CD4-positive, alpha-beta T cell treated with Interleukin-15 for 1 hour (primary cell): ENCODE results near the gene EFCAB8.

ENCODE experiments used
- DNase-seq: peaks from one replicate; pipeline ENCODE4 v3.0.0-alpha.2; 2020

The EFCAB8 gene

GRCh38 chr20:32858701-32859372 lies at the start of gene EFCAB8:
Gene EFCAB8 (plus strand): TSS chr20:32858923. CDS start chr20:32863793, 4,870 bp downstream.
- DNase-seq: no peak

- no peak for DNase-seq
Observed at GRCh38 chr20:32809907-32810306, 48.8 kb upstream of the EFCAB8 start.

GRCh38 chr20:32810941-32811340 lies 47.8 kb upstream of the EFCAB8 start:
- no peak for DNase-seq

GRCh38 chr20:32811886-32812285 lies 46.8 kb upstream of the EFCAB8 start:
- DNase-seq: no peak

GRCh38 chr20:32819992-32820697 lies 38.6 kb upstream of the EFCAB8 start:
- DNase-seq: no peak

- no peak for DNase-seq
Observed at GRCh38 chr20:32820698-32821377, 37.9 kb upstream of the EFCAB8 start.

- DNase-seq: no peak
Observed at GRCh38 chr20:32822225-32822624, 36.5 kb upstream of the EFCAB8 start.

GRCh38 chr20:32823078-32823477 lies 35.6 kb upstream of the EFCAB8 start:
- peak; percentile 22 for DNase-seq

GRCh38 chr20:32823737-32824588 lies 34.8 kb upstream of the EFCAB8 start:
- DNase-seq: no peak

GRCh38 chr20:32828029-32828680 lies 30.6 kb upstream of the EFCAB8 start:
- DNase-seq: no peak

- no peak for DNase-seq
Observed at GRCh38 chr20:32829311-32830005, 29.3 kb upstream of the EFCAB8 start.

- DNase-seq: peak; percentile 59
Observed at GRCh38 chr20:32830437-32830836, 28.3 kb upstream of the EFCAB8 start.

- no peak for DNase-seq
Observed at GRCh38 chr20:32831982-32832381, 26.7 kb upstream of the EFCAB8 start.

- peak; percentile 38 for DNase-seq
Observed at GRCh38 chr20:32832664-32833063, 26.1 kb upstream of the EFCAB8 start.

- no peak for DNase-seq
Observed at GRCh38 chr20:32834972-32835371, 23.8 kb upstream of the EFCAB8 start.

- DNase-seq: no peak
Observed at GRCh38 chr20:32837157-32837556, 21.6 kb upstream of the EFCAB8 start.

- no peak for DNase-seq
Observed at GRCh38 chr20:32839227-32839981, 19.3 kb upstream of the EFCAB8 start.

GRCh38 chr20:32839982-32840285 lies 18.8 kb upstream of the EFCAB8 start:
- DNase-seq: no peak

GRCh38 chr20:32841174-32841573 lies 17.5 kb upstream of the EFCAB8 start:
- no peak for DNase-seq

GRCh38 chr20:32841632-32842031 lies 17.1 kb upstream of the EFCAB8 start:
- no peak for DNase-seq
